OCI-LY7 (cell line): Measurements from ENCODE around the gene TMEM18. TPM values are rescaled to one million over a fixed set of nuclear protein-coding genes. Genes with fewer than 3 reads are reported as not detected.

Experiments used
- BruUV-seq: library from RNA; stranded (reverse); fragments of 400-500 nt; replicated peaks from 2 replicates; lab custom pipeline; 2021; lab: Mats Ljungman, UMichigan
- CTCF ChIA-PET: fragments of 300-600 bp; sonication (Branson Sonifier 250); formaldehyde crosslinking; loops from one replicate; lab custom pipeline; 2022; ENCODE audit warnings: antibody characterized with exemption; ENCODE audit not compliant: unreplicated experiment; lab: Charles Lee
- POLR2A ChIA-PET: fragments of 300-600 bp; sonication (Branson Sonifier 250); formaldehyde crosslinking; loops from one replicate; lab custom pipeline; 2022; ENCODE audit warnings: antibody characterized with exemption; lab: Charles Lee
- DNase-seq: peaks from one replicate; pipeline ENCODE4 v3.0.0-alpha.2; 2015; ENCODE audit warnings: low spot score
- H2AFZ ChIP-seq: fragments of 200-600 bp; sonication (generic), shearing (Covaris generic); 2 replicates; pipeline ENCODE4 v1.6.1; 2014; ENCODE audit warnings: mild to moderate bottlenecking, antibody characterized with exemption, low read length, moderate library complexity
- H3K27ac ChIP-seq: fragments of 200-600 bp; sonication (generic); 2 replicates; pipeline ENCODE4 v1.5.1; 2014; ENCODE audit warnings: mixed run types, low read depth, mild to moderate bottlenecking, moderate library complexity, low read length, inconsistent platforms; ENCODE audit not compliant: poor library complexity, severe bottlenecking
- H3K36me3 ChIP-seq: fragments of 200-600 bp; sonication (generic); 2 replicates; pipeline ENCODE4 v1.6.1; 2014; ENCODE audit warnings: mild to moderate bottlenecking, antibody characterized with exemption, low read length, moderate library complexity, mixed read lengths; ENCODE audit not compliant: insufficient read depth
- H3K4me1 ChIP-seq: fragments of 200-600 bp; sonication (generic); 2 replicates; pipeline ENCODE4 v1.5.1; 2014; ENCODE audit warnings: mild to moderate bottlenecking, low read length; ENCODE audit not compliant: insufficient read depth, poor library complexity, severe bottlenecking
- H3K4me2 ChIP-seq: fragments of 200-600 bp; sonication (generic); 2 replicates; pipeline ENCODE4 v1.6.1; 2014; ENCODE audit warnings: mild to moderate bottlenecking, low read length
- H3K4me3 ChIP-seq: fragments of 200-600 bp; sonication (generic); 2 replicates; pipeline ENCODE4 v1.5.1; 2014; ENCODE audit warnings: mild to moderate bottlenecking, low read depth, low read length; ENCODE audit not compliant: poor library complexity, severe bottlenecking
- H3K79me2 ChIP-seq: fragments of 200-600 bp; sonication (generic); 2 replicates; pipeline ENCODE4 v1.6.1; 2016; ENCODE audit warnings: low read depth, mild to moderate bottlenecking, low read length, moderate library complexity, mixed read lengths; ENCODE audit not compliant: insufficient read depth
- H3K9me2 ChIP-seq: fragments of 200-600 bp; sonication (generic); 2 replicates; pipeline ENCODE4 v1.6.1; 2016; ENCODE audit warnings: mild to moderate bottlenecking, low read length, mixed read lengths; ENCODE audit not compliant: insufficient read depth
- H3K9me3 ChIP-seq: fragments of 200-600 bp; sonication (generic); 2 replicates; pipeline ENCODE4 v1.6.1; 2014; ENCODE audit warnings: mild to moderate bottlenecking, mixed run types, low read length, mixed read lengths
- H4K20me1 ChIP-seq: fragments of 200-600 bp; sonication (generic); 2 replicates; pipeline ENCODE4 v1.6.1; 2014; ENCODE audit warnings: mild to moderate bottlenecking, antibody characterized with exemption, low read length, moderate library complexity, mixed read lengths; ENCODE audit not compliant: insufficient read depth
- CTCF ChIP-seq: fragments of 200-600 bp; sonication (generic); conservative IDR thresholded peaks from 2 replicates; pipeline ENCODE4 v1.5.1; 2014; ENCODE audit warnings: mild to moderate bottlenecking, antibody characterized with exemption, low read length, moderate library complexity, mixed read lengths
- EZH2phosphoT487 ChIP-seq: fragments of 200-600 bp; sonication (generic); IDR thresholded peaks from 2 replicates; pipeline ENCODE4 v1.6.1; 2018; ENCODE audit warnings: low read depth, borderline replicate concordance, mild to moderate bottlenecking, mixed run types, antibody characterized with exemption, low read length, moderate library complexity, mixed read lengths
- intact Hi-C: fragments of 100-400 bp; cut with micrococcal nuclease; formaldehyde crosslinking; loops from one replicate; pipeline ENCODE4 v1.10.0; 2022; ENCODE audit not compliant: unreplicated experiment
- total RNA-seq, 2 experiments: library from RNA; depleted of rRNA in 1 of 2; stranded (reverse); fragments of >200 nt in 1 of 2; shearing (Covaris generic) in 1 of 2; gene quantifications; 2 replicates each; pipeline ENCODE4 v1.2.3, GENCODE V29; 2014 to 2022

The TMEM18 gene
- total RNA-seq, 2 experiments from 2014 or later = 18.2 to 31.1 TPM

GRCh38 chr2:717661-718060, 40.5 kb upstream of the TMEM18 start:
- TF ChIP-seq CTCF (no peak), EZH2phosphoT487 (no peak)
- ChIA-PET POLR2A (no interaction called here), CTCF (no interaction called here)
- no peaks in the 10 kb centered on the region for H4K20me1 ChIP-seq
- no peaks in the 10 kb centered on the region for H3K9me2 ChIP-seq
- H3K9me3 ChIP-seq = no peaks in the 10 kb centered on the region
- H3K4me3 ChIP-seq = no peak overlapping the region
- intact Hi-C loops = loop anchor here (10.0 kb wide), 1 partner anchor 827 kb away; no protein-coding TSS in a partner anchor
- H2AFZ ChIP-seq = no peak overlapping the region
- DNase-seq = no peak
- BruUV-seq = no TSS peak
- H3K4me2 ChIP-seq = no peak overlapping the region
- H3K4me1 ChIP-seq = peaks cover 5% of the 10 kb centered on the region
- H3K27ac ChIP-seq = no peak overlapping the region
- no peaks in the 10 kb centered on the region for H3K36me3 ChIP-seq
- no peaks in the 10 kb centered on the region for H3K79me2 ChIP-seq

DNA sequence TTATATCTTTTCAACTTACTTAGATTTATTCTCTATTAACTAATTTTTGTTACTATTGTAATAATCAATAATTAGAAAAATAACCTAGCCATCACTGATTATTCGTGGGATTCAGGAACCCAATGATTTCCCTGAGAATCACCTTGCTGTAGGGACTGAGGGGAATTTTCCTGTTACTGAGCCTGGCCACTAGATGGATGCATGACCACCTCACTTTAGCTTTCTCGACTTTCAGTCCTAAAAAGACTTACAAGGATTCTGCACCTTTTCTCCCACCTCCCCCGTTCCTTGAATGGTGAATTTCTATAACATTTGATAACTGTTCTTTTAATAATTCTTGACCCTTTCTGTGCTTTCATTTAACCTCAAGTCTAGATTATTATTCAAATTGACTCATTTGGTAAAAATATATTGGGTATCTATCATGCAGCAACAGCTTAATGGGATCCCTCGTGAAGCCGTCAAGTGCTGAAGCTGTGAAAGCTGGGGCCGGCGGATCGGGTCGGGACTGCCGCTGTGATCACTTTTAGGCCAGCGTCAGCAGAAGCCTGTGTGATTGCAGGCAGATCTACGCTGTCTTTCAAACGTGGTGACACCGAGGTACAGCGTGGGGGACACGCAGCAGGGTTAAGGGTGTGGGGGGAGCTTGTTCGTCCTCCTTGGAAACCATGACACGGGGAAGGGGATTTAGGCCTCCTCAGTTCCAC, 38.8 kb upstream of the TMEM18 start:
- intact Hi-C loops = loop anchor here (10.0 kb wide), 1 partner anchor 829 kb away; no protein-coding TSS in a partner anchor

More for the DNA sequence above, 38.8 kb upstream of the TMEM18 start:
- Histone ChIP-seq H3K4me3 (no peak overlapping the region), H2AFZ (no peak overlapping the region), H3K4me1 (peaks cover 5% of the 10 kb centered on the region), H3K36me3 (no peaks in the 10 kb centered on the region), H3K27ac (no peak overlapping the region), H3K9me2 (no peaks in the 10 kb centered on the region), H3K4me2 (no peak overlapping the region), H4K20me1 (no peaks in the 10 kb centered on the region), H3K79me2 (no peaks in the 10 kb centered on the region), H3K9me3 (no peaks in the 10 kb centered on the region)
- no peak for DNase-seq
- BruUV-seq = no TSS peak
- CTCF ChIA-PET = no interaction called here
- POLR2A ChIA-PET = no interaction called here
- TF ChIP-seq CTCF = no peak
- TF ChIP-seq EZH2phosphoT487 = no peak
